GM12878 (cell line): ENCODE measurements around the gene PIP4K2A. TPM values are rescaled to one million over a fixed set of nuclear protein-coding genes. Genes with fewer than 3 reads are reported as not detected.
A peak's percentile ranks its signal among the peaks of the same experiment; 100 is the strongest.

Experiments used
- ATAC-seq: fragments of 200-7000 bp; cut with Tn5 transposase; 3 replicates; pipeline ENCODE4 v1.9.1; 2020; ENCODE audit warnings: mild to moderate bottlenecking, moderate library complexity
- BruUV-seq: library from RNA; stranded (reverse); fragments of 400-500 nt; replicated peaks from 2 replicates; lab custom pipeline; 2021; lab: Mats Ljungman, UMichigan
- CTCF ChIA-PET: fragments of 300-600 bp; sonication (Branson Sonifier 250); formaldehyde crosslinking; extraction: SDS; loops from one replicate; lab custom pipeline; 2021; ENCODE audit warnings: inconsistent platforms; lab: Yijun Ruan, JAX
- POLR2A ChIA-PET: fragments of 350-600 bp; formaldehyde crosslinking; extraction: SDS; loops from one replicate; lab custom pipeline; 2021; ENCODE audit warnings: inconsistent platforms; lab: Charles Lee
- RAD21 ChIA-PET: fragments of 300-600 bp; sonication (Branson Sonifier 250); formaldehyde crosslinking; loops from one replicate; lab custom pipeline; 2023; ENCODE audit warnings: antibody characterized with exemption; ENCODE audit not compliant: unreplicated experiment; lab: Charles Lee
- SMC1A ChIA-PET: fragments of 300-600 bp; sonication (Branson Sonifier 250); formaldehyde crosslinking; loops from one replicate; lab custom pipeline; 2023; ENCODE audit not compliant: unreplicated experiment, uncharacterized antibody; lab: Charles Lee
- DNase-seq: peaks from one replicate; pipeline ENCODE4 v3.0.0-alpha.2; 2011; ENCODE audit warnings: low read depth, low spot score
- FAIRE-seq: peaks from 3 replicates; lab custom pipeline; 2011; peaks lifted over from hg19 to GRCh38; lab: Jason Lieb, UNC
- H2AFZ ChIP-seq: 2 replicates; pipeline ENCODE4 v1.6.0; 2011; ENCODE audit warnings: low read depth, low read length, control low read depth; ENCODE audit not compliant: control insufficient read depth
- H3K27ac ChIP-seq: 2 replicates; pipeline ENCODE4 v1.5.1; 2011; ENCODE audit warnings: control low read depth; ENCODE audit not compliant: control insufficient read depth, insufficient read depth
- H3K27me3 ChIP-seq, 2 experiments: replicated peaks in 1 of 2; 2 replicates each; pipeline versions ENCODE4 v1.6.0 to v1.6.1; 2011; ENCODE audit warnings: low read length in 1 of 2; ENCODE audit not compliant: control insufficient read depth in 2 of 2, insufficient read depth in 2 of 2
- H3K36me3 ChIP-seq, 2 experiments: 2 replicates each; pipeline ENCODE4 v1.5.1; 2011; ENCODE audit warnings: low read length in 1 of 2; ENCODE audit not compliant: control insufficient read depth in 2 of 2, insufficient read depth in 2 of 2
- H3K4me1 ChIP-seq: 2 replicates; pipeline ENCODE4 v1.6.1; 2011; ENCODE audit warnings: mild to moderate bottlenecking, low read length, moderate library complexity, mixed read lengths; ENCODE audit not compliant: control insufficient read depth, insufficient read depth
- H3K4me2 ChIP-seq: 2 replicates; pipeline ENCODE4 v1.6.0; 2011; ENCODE audit warnings: control low read depth; ENCODE audit not compliant: control insufficient read depth, insufficient read depth
- H3K4me3 ChIP-seq: fragments of 200-600 bp; sonication (generic); 2 replicates; pipeline ENCODE4 v1.5.1; 2016
- H3K79me2 ChIP-seq: 2 replicates; pipeline ENCODE4 v1.6.0; 2011; ENCODE audit warnings: low read length; ENCODE audit not compliant: control insufficient read depth, insufficient read depth
- H3K9ac ChIP-seq: 2 replicates; pipeline ENCODE4 v1.8.0; 2011; ENCODE audit warnings: low read length, control low read depth, mixed read lengths; ENCODE audit not compliant: control insufficient read depth, insufficient read depth
- H3K9me3 ChIP-seq: replicated peaks from 3 replicates; pipeline ENCODE4 v1.5.1; 2011; ENCODE audit warnings: mild to moderate bottlenecking, low read length; ENCODE audit not compliant: control insufficient read depth, insufficient read depth
- H4K20me1 ChIP-seq: 2 replicates; pipeline ENCODE4 v1.6.0; 2011; ENCODE audit not compliant: control insufficient read depth, insufficient read depth
- CBX3 ChIP-seq: fragments of 200-600 bp; sonication (generic); IDR thresholded peaks from 2 replicates; pipeline ENCODE4 v1.6.1; 2016; ENCODE audit warnings: low read depth, borderline replicate concordance
- JUNB ChIP-seq: IDR thresholded peaks from 2 replicates; pipeline ENCODE4 v1.6.1; 2016; ENCODE audit warnings: antibody characterized with exemption, mild to moderate bottlenecking
- KAT2A ChIP-seq: conservative IDR thresholded peaks from 2 replicates; pipeline ENCODE4 v1.6.1; 2011; ENCODE audit warnings: low read depth, low read length; ENCODE audit not compliant: control insufficient read depth
- MTA3 ChIP-seq: IDR thresholded peaks from 2 replicates; pipeline ENCODE4 v1.6.1; 2012; ENCODE audit warnings: low read length, inconsistent platforms, borderline replicate concordance
- TAF1 ChIP-seq: IDR thresholded peaks from 2 replicates; pipeline ENCODE4 v1.6.1; 2011; ENCODE audit warnings: mild to moderate bottlenecking, low read depth, low read length, borderline replicate concordance
- WGBS: methylation state at CpG from one replicate; pipeline ENCODE4 v1.1.6; 2016; ENCODE audit warnings: low lambda C conversion rate; ENCODE audit not compliant: insufficient replicate concordance, insufficient coverage; ENCODE audit errors: missing lambda C conversion rate; 5-methylcytosine and 5-hydroxymethylcytosine counted together
- in situ Hi-C: fragments of 300-500 bp; cut with MboI; formaldehyde crosslinking; loops from 9 replicates; pipeline ENCODE4 v1.14.3; 2018; ENCODE audit warnings: mixed read lengths
- intact Hi-C: fragments of 100-400 bp; cut with micrococcal nuclease; formaldehyde crosslinking; loops from one replicate; pipeline ENCODE4 v1.14.2; 2022; ENCODE audit not compliant: unreplicated experiment
- polyA plus RNA-seq, 11 experiments: library from polyadenylated mRNA; depleted of rRNA in 4 of 11; unstranded in 6 of 11; stranded (reverse) in 5 of 11; fragments of >200 nt; fragmentation: Nextera tagmentation in 4 of 11; fragmentation: Illumina TruSeq in 1 of 11; extraction: Ambion mirVana in 4 of 11; extraction: Trizol in 1 of 11; gene quantifications; 1 replicate in 1 of 11; 2 replicates in 10 of 11; pipeline versions ENCODE4 v1.2.1 to v1.2.3, GENCODE V29; 2011 to 2016; ENCODE audit warnings: inconsistent platforms in 2 of 11, missing spikeins in 2 of 11, low read depth in 1 of 11
- total RNA-seq, 4 experiments: library from RNA; depleted of rRNA in 3 of 4; stranded (reverse); fragments of >200 nt in 3 of 4; fragmentation: Illumina TruSeq in 1 of 4; extraction: Trizol in 1 of 4; gene quantifications; 2 replicates each; pipeline versions ENCODE4 v1.2.1 to v1.2.3, GENCODE V29; 2013 to 2021
- TF ChIP-seq, protein P1 (sequence below): IDR thresholded peaks from 2 replicates; pipeline ENCODE4 v1.6.1; 2012; ENCODE audit warnings: improper control_type of control experiment, low read depth, low read length; ENCODE audit not compliant: insufficient replicate concordance
- TF ChIP-seq, protein P2 (sequence below): fragments of 450-650 bp; IDR thresholded peaks from 2 replicates; pipeline ENCODE4 v1.6.1; 2017; ENCODE audit warnings: mild to moderate bottlenecking
- TF ChIP-seq, protein P3 (sequence below): fragments of 450-650 bp; IDR thresholded peaks from 2 replicates; pipeline ENCODE4 v1.6.1; 2017; ENCODE audit warnings: borderline replicate concordance
- TF ChIP-seq, protein P4 (sequence below): fragments of 450-650 bp; formaldehyde crosslinking; IDR thresholded peaks from 2 replicates; pipeline ENCODE4 v1.4.0; 2022; ENCODE audit warnings: mild to moderate bottlenecking, moderate library complexity

Gene PIP4K2A
- total and polyA plus RNA-seq, 10 of the 15 experiments (the other 5 are each of a cell fraction or from before 2014, with no cell fraction given), result 54.3 to 139 (median 84.4) TPM

DNA sequence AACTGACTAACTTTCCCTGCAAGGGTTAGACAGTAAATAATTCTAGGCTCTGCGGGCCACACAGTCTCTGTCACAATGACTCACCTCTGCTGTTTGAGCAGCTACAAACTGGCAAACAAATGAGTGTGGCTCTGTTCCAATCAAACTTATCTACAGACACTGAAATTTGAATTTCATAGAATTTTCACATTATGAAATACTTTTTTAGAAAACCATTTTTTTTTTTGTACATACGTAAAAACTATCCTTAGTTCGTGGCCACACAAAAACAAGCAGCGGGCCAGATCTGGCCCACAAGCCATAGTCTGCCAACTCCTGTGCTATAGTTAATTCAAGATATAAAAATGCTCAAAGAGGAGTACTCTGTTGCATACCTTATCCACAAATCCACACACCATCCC is 32.6 kb downstream of the PIP4K2A start:
- Histone ChIP-seq H3K27me3 (no peaks in the 10 kb centered on the region), H3K9ac (peak overlapping the region; percentile 54), H2AFZ (no peak overlapping the region), H3K79me2 (peaks cover 98% of the 10 kb centered on the region), H3K4me2 (peak overlapping the region; percentile 94), H3K9me3 (no peaks in the 10 kb centered on the region; the same call in 2 of the 3 replicates), H4K20me1 (peaks cover 3% of the 10 kb centered on the region; the same call in 1 of the 2 replicates), H3K36me3 (peaks cover 1 to 2% of the 10 kb centered on the region in 2 experiments; a peak in 2 of 4 replicates), H3K27ac (peak overlapping the region; percentile 82), H3K4me1 (peaks cover 43% of the 10 kb centered on the region), H3K4me3 (no peak overlapping the region)
- WGBS, result 64% methylated on average over 4 of the region's 4 CpGs
- FAIRE-seq (no peak), ATAC-seq (peak; percentile 25; the same call in 2 of the 3 replicates), DNase-seq (no peak)
- SMC1A ChIA-PET, result interaction anchor here (1.5 to 11.0 kb wide), 16 partner anchors 10 to 264 kb away, joined by 3 to 107 read pairs (median 10); partner anchors contain the start of gene PIP4K2A
- POLR2A ChIA-PET, result interaction anchor here (0.8 to 2.5 kb wide), 12 partner anchors 8 to 249 kb away, joined by 3 to 8 read pairs (median 6); no protein-coding TSS in a partner anchor
- TF ChIP-seq CBX3, result no peak
- TF ChIP-seq, protein P1, sequence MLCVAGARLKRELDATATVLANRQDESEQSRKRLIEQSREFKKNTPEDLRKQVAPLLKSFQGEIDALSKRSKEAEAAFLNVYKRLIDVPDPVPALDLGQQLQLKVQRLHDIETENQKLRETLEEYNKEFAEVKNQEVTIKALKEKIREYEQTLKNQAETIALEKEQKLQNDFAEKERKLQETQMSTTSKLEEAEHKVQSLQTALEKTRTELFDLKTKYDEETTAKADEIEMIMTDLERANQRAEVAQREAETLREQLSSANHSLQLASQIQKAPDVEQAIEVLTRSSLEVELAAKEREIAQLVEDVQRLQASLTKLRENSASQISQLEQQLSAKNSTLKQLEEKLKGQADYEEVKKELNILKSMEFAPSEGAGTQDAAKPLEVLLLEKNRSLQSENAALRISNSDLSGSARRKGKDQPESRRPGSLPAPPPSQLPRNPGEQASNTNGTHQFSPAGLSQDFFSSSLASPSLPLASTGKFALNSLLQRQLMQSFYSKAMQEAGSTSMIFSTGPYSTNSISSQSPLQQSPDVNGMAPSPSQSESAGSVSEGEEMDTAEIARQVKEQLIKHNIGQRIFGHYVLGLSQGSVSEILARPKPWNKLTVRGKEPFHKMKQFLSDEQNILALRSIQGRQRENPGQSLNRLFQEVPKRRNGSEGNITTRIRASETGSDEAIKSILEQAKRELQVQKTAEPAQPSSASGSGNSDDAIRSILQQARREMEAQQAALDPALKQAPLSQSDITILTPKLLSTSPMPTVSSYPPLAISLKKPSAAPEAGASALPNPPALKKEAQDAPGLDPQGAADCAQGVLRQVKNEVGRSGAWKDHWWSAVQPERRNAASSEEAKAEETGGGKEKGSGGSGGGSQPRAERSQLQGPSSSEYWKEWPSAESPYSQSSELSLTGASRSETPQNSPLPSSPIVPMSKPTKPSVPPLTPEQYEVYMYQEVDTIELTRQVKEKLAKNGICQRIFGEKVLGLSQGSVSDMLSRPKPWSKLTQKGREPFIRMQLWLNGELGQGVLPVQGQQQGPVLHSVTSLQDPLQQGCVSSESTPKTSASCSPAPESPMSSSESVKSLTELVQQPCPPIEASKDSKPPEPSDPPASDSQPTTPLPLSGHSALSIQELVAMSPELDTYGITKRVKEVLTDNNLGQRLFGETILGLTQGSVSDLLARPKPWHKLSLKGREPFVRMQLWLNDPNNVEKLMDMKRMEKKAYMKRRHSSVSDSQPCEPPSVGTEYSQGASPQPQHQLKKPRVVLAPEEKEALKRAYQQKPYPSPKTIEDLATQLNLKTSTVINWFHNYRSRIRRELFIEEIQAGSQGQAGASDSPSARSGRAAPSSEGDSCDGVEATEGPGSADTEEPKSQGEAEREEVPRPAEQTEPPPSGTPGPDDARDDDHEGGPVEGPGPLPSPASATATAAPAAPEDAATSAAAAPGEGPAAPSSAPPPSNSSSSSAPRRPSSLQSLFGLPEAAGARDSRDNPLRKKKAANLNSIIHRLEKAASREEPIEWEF, result no peak
- TF ChIP-seq, protein P2, sequence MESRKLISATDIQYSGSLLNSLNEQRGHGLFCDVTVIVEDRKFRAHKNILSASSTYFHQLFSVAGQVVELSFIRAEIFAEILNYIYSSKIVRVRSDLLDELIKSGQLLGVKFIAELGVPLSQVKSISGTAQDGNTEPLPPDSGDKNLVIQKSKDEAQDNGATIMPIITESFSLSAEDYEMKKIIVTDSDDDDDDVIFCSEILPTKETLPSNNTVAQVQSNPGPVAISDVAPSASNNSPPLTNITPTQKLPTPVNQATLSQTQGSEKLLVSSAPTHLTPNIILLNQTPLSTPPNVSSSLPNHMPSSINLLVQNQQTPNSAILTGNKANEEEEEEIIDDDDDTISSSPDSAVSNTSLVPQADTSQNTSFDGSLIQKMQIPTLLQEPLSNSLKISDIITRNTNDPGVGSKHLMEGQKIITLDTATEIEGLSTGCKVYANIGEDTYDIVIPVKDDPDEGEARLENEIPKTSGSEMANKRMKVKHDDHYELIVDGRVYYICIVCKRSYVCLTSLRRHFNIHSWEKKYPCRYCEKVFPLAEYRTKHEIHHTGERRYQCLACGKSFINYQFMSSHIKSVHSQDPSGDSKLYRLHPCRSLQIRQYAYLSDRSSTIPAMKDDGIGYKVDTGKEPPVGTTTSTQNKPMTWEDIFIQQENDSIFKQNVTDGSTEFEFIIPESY, result no peak
- no peak for TF ChIP-seq KAT2A
- TF ChIP-seq TAF1, result peak; percentile 31; the same call in 1 of the 2 replicates
- TF ChIP-seq, protein P3, sequence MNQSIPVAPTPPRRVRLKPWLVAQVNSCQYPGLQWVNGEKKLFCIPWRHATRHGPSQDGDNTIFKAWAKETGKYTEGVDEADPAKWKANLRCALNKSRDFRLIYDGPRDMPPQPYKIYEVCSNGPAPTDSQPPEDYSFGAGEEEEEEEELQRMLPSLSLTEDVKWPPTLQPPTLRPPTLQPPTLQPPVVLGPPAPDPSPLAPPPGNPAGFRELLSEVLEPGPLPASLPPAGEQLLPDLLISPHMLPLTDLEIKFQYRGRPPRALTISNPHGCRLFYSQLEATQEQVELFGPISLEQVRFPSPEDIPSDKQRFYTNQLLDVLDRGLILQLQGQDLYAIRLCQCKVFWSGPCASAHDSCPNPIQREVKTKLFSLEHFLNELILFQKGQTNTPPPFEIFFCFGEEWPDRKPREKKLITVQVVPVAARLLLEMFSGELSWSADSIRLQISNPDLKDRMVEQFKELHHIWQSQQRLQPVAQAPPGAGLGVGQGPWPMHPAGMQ, result no peak
- peak; percentile 45 for TF ChIP-seq JUNB
- TF ChIP-seq, protein P4, sequence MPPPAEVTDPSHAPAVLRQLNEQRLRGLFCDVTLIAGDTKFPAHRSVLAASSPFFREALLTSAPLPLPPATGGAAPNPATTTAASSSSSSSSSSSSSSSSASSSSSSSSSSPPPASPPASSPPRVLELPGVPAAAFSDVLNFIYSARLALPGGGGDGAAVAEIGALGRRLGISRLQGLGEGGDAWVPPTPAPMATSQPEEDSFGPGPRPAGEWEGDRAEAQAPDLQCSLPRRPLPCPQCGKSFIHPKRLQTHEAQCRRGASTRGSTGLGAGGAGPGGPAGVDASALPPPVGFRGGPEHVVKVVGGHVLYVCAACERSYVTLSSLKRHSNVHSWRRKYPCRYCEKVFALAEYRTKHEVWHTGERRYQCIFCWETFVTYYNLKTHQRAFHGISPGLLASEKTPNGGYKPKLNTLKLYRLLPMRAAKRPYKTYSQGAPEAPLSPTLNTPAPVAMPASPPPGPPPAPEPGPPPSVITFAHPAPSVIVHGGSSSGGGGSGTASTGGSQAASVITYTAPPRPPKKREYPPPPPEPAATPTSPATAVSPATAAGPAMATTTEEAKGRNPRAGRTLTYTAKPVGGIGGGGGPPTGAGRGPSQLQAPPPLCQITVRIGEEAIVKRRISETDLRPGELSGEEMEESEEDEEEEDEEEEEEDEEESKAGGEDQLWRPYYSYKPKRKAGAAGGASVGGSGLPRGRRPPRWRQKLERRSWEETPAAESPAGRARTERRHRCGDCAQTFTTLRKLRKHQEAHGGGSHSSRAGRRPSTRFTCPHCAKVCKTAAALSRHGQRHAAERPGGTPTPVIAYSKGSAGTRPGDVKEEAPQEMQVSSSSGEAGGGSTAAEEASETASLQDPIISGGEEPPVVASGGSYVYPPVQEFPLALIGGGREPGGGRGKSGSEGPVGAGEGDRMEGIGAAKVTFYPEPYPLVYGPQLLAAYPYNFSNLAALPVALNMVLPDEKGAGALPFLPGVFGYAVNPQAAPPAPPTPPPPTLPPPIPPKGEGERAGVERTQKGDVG (CRISPR knock-in tag), result no peak
- TF ChIP-seq MTA3, result peak; percentile 39; the same call in 1 of the 2 replicates
- BruUV-seq, result no TSS peak
- in situ Hi-C loops (no loop called here), intact Hi-C loops (loop anchor here (2.0 kb wide), 1 partner anchor 13 kb away; no protein-coding TSS in a partner anchor)
- CTCF ChIA-PET, result interaction anchor here (1.4 to 2.5 kb wide), 5 partner anchors 11 to 32 kb away, joined by 3 to 10 read pairs (median 4); no protein-coding TSS in a partner anchor
- RAD21 ChIA-PET, result interaction anchor here (0.7 to 5.3 kb wide), 13 partner anchors 13 to 518 kb away, joined by 3 to 48 read pairs (median 10); partner anchors contain the start of gene PIP4K2A
